Measurements from ENCODE around the gene CHRM1. TPM values are rescaled to one million over a fixed set of nuclear protein-coding genes. Genes with fewer than 3 reads are reported as not detected.
"Not testable (repeated sequence)": the region's sequence is repeated elsewhere in the genome, so short reads cannot be mapped to it uniquely, and the experiment has no call there.

CHRM1 gene
- total RNA-seq, 6 donors from 2014 or later, result 0.59 to 7.3 (median 3.0) TPM; not detected in 1

DNA sequence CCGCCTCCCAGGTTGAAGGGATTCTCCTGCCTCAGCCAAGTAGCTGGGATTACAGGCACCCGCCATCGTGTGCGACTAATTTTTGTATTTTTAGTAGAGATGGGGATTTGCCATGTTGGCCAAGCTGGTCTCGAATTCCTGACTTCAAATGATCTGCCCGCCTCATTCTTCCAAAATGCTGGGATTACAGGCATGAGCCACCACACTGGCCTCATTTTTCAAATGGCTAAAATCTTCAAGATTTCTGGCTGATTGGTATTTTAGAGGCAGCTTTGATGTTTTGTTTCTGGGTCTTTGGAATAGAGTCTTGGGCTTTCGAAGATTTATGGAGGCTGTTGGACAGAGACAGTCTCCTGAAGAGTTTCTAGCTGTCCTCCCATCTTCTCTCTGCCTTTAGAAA, 46.3 kb downstream of the CHRM1 start:
- no peak overlapping the region for H3K4me3 ChIP-seq
- H3K27me3 ChIP-seq, result no peaks in the 10 kb centered on the region
- TF ChIP-seq POLR2A (IDR thresholded peaks at IDR 0.05), result no peak
- H3K9me3 ChIP-seq, result no peaks in the 10 kb centered on the region
- peaks cover 9 to 10% (median 10%) of the 10 kb centered on the region in 4 donors for H3K4me1 ChIP-seq
- 96 to 99% methylated on average over 7 of the region's 7 CpGs for WGBS, 2 donors
- ATAC-seq (ENCODE audit: low FRiP score in 2 of 2), result no peak
- no peak for DNase-seq
- no peaks in the 10 kb centered on the region for H3K36me3 ChIP-seq
- H3K27ac ChIP-seq, result no peak overlapping the region

DNA sequence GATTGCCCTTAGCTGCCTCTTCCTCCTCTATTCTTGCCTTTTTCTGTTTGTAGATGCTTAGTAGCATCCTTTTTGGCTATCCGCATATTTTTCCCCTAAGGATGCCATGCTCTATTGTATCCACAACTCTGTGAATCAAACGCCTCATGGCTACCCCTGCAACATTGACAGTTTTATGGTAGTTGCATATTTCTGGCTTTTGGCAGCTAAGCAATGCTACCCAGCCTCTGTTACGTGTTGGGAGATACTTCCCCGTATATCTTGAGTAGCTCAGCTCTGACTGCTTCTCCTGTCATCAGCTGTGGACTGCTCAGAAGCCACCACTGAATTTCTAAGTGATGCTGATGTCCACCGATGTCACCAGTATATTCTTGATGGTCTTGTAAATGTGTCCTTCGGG, 55.5 kb downstream of the CHRM1 start:
- Histone ChIP-seq H3K4me3 (no peak overlapping the region), H3K36me3 (no peaks in the 10 kb centered on the region), H3K9me3 (no peaks in the 10 kb centered on the region), H3K27me3 (no peaks in the 10 kb centered on the region), H3K4me1 (peaks cover 0 to 4% (median 3%) of the 10 kb centered on the region in 4 donors), H3K27ac (no peak overlapping the region)
- DNase-seq, result no peak
- no peak for ATAC-seq (ENCODE audit: low FRiP score in 2 of 2)
- WGBS, 2 donors, result 89 to 90% methylated on average over 6 of the region's 6 CpGs
- TF ChIP-seq POLR2AphosphoS5 (IDR thresholded peaks at IDR 0.05) (no peak), POLR2A (IDR thresholded peaks at IDR 0.05) (no peak), EP300 (IDR thresholded peaks at IDR 0.05) (no peak), CTCF (IDR thresholded peaks at IDR 0.05) (no peak)

GRCh38 chr11:62863687-62864335, 57.4 kb downstream of the CHRM1 start:
- DNase-seq (no peak), ATAC-seq (ENCODE audit: low FRiP score in 2 of 2) (no peak)
- Histone ChIP-seq H3K4me1 (peaks cover 0 to 4% (median 3%) of the 10 kb centered on the region in 4 donors), H3K4me3 (no peak overlapping the region), H3K36me3 (no peaks in the 10 kb centered on the region), H3K9me3 (no peaks in the 10 kb centered on the region), H3K27ac (peak overlapping the region in 1 of 4 donors; percentile 27), H3K27me3 (no peaks in the 10 kb centered on the region)
- TF ChIP-seq CTCF (IDR thresholded peaks at IDR 0.05) (no peak), POLR2AphosphoS5 (IDR thresholded peaks at IDR 0.05) (no peak), POLR2A (IDR thresholded peaks at IDR 0.05) (no peak), EP300 (IDR thresholded peaks at IDR 0.05) (no peak)
- 67 to 73% methylated on average over 4 of the region's 4 CpGs for WGBS, 2 donors

GRCh38 chr11:62861564-62862192, 59.5 kb downstream of the CHRM1 start:
- H3K27ac ChIP-seq; H3K9me3 ChIP-seq; H3K4me3 ChIP-seq; ATAC-seq (ENCODE audit: low FRiP score in 2 of 2); H3K36me3 ChIP-seq; DNase-seq; H3K27me3 ChIP-seq: not testable (repeated sequence)
- peaks cover 0 to 13% (median 9%) of the 10 kb centered on the region in 4 donors for H3K4me1 ChIP-seq
- WGBS, 2 donors, result 91 to 93% methylated on average over 16 of the region's 16 CpGs

GRCh38 chr11:62860835-62861563, 60.2 kb downstream of the CHRM1 start:
- no peak for TF ChIP-seq POLR2AphosphoS5 (IDR thresholded peaks at IDR 0.05)
- TF ChIP-seq POLR2A (IDR thresholded peaks at IDR 0.05), result no peak
- TF ChIP-seq EP300 (IDR thresholded peaks at IDR 0.05), result no peak
- no peak for TF ChIP-seq CTCF (IDR thresholded peaks at IDR 0.05)
- DNase-seq (no peak), ATAC-seq (ENCODE audit: low FRiP score in 2 of 2) (no peak)
- Histone ChIP-seq H3K27ac (no peak overlapping the region), H3K4me1 (peaks cover 4 to 19% (median 15%) of the 10 kb centered on the region in 4 donors), H3K27me3 (no peaks in the 10 kb centered on the region), H3K36me3 (no peaks in the 10 kb centered on the region), H3K9me3 (no peaks in the 10 kb centered on the region), H3K4me3 (no peak overlapping the region)
- 81 to 82% methylated on average over 4 to 5 of the region's 5 CpGs for WGBS, 2 donors

DNA sequence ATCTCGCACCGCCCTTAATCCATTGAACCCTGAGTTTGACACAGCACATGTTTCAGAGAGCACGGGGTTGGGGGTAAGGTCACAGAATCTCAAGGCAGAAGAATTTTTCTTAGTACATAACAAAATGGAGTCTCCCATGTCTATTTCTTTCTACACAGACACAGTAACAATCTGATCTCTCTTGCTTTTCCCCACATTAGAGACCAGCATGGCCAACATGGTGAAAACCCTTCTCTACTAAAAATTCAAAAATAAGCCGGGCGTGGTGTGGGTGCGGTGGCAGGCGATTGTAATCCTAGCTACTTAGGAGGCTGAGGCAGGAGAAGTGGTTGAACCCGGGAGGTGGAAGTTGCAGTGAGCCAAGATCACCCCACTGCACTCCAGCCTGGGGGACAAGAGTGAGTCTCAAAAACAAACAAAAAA, 61.9 kb downstream of the CHRM1 start:
- DNase-seq; H3K4me3 ChIP-seq; H3K27ac ChIP-seq; ATAC-seq (ENCODE audit: low FRiP score in 2 of 2); H3K27me3 ChIP-seq; H3K9me3 ChIP-seq; H3K36me3 ChIP-seq: not testable (repeated sequence)
- WGBS, 2 donors, result 75 to 83% methylated on average over 8 of the region's 8 CpGs
- H3K4me1 ChIP-seq, result peaks cover 13 to 31% (median 22%) of the 10 kb centered on the region in 4 donors
